Measurements from ENCODE around the gene OBP2A.
"Not testable (repeated sequence)": the region's sequence is repeated elsewhere in the genome, so short reads cannot be mapped to it uniquely, and the experiment has no call there.

OBP2A gene

GRCh38 chr9:135534826-135535225, 11.1 kb upstream of the OBP2A start:
- H3K4me1 ChIP-seq (ENCODE audit: control insufficient read depth, low read depth, low read length); H3K27me3 ChIP-seq (ENCODE audit: control insufficient read depth, insufficient read depth, low read length): not testable (repeated sequence)

GRCh38 chr9:135535631-135536030, 10.3 kb upstream of the OBP2A start:
- not testable (repeated sequence) for H3K9me3 ChIP-seq (ENCODE audit: control insufficient read depth, low read depth, low read length); H3K9ac ChIP-seq (ENCODE audit: low read length); H3K27me3 ChIP-seq (ENCODE audit: control insufficient read depth, insufficient read depth, low read length)

More at GRCh38 chr9:135534826-135535225, 11.1 kb upstream of the OBP2A start:
- not testable (repeated sequence) for H3K27ac ChIP-seq (ENCODE audit: low read length); H3K9me3 ChIP-seq (ENCODE audit: control insufficient read depth, low read depth, low read length); H3K4me3 ChIP-seq (ENCODE audit: low read length); H3K36me3 ChIP-seq (ENCODE audit: control insufficient read depth, low read depth, low read length); H3K9ac ChIP-seq (ENCODE audit: low read length)

GRCh38 chr9:135536216-135536615, 9.7 kb upstream of the OBP2A start:
- Histone ChIP-seq H3K4me1 (ENCODE audit: control insufficient read depth, low read depth, low read length) (no peaks in the 10 kb centered on the region), H3K27ac (ENCODE audit: low read length) (no peak overlapping the region), H3K4me3 (ENCODE audit: low read length) (no peak overlapping the region), H3K36me3 (ENCODE audit: control insufficient read depth, low read depth, low read length) (no peaks in the 10 kb centered on the region), H3K27me3 (ENCODE audit: control insufficient read depth, insufficient read depth, low read length) (no peaks in the 10 kb centered on the region), H3K9ac (ENCODE audit: low read length) (no peak overlapping the region), H3K9me3 (ENCODE audit: control insufficient read depth, low read depth, low read length) (no peaks in the 10 kb centered on the region)

More at GRCh38 chr9:135535631-135536030, 10.3 kb upstream of the OBP2A start:
- H3K4me3 ChIP-seq (ENCODE audit: low read length); H3K4me1 ChIP-seq (ENCODE audit: control insufficient read depth, low read depth, low read length); H3K27ac ChIP-seq (ENCODE audit: low read length); H3K36me3 ChIP-seq (ENCODE audit: control insufficient read depth, low read depth, low read length): not testable (repeated sequence)

DNA sequence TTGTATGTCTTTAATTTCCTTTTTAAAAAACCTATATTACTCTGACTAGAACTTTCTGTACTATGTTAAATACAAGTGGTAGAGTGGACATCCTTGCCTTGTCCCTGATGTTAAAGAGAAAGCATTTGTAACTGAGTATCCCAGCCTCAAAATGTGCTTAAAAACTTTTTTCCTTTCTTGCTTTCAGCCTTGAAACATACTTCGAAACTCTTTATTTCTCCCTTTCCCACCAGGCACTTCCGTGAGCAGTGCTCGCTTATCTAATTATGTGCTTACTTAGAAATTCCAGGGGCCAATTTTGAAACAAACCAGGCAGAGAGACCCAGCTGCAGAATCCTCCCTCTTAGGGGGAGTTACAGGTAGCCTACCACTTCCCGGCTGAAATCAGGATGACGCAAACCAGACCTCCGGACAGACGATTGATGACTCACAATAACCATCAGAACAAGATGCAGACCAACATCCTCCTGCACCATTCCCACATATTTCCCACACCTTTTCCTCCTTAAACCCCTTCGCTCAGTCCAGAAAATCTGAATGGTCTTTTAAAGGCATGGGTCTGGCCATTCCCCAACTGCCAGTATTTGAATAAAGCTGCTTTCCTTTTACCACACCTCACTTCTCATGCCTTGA, 2.5 kb upstream of the OBP2A start:
- H3K27me3 ChIP-seq (ENCODE audit: control insufficient read depth, insufficient read depth, low read length); H3K4me3 ChIP-seq (ENCODE audit: low read length); H3K27ac ChIP-seq (ENCODE audit: low read length); H3K36me3 ChIP-seq (ENCODE audit: control insufficient read depth, low read depth, low read length); H3K9me3 ChIP-seq (ENCODE audit: control insufficient read depth, low read depth, low read length); H3K9ac ChIP-seq (ENCODE audit: low read length); H3K4me1 ChIP-seq (ENCODE audit: control insufficient read depth, low read depth, low read length): not testable (repeated sequence)

DNA sequence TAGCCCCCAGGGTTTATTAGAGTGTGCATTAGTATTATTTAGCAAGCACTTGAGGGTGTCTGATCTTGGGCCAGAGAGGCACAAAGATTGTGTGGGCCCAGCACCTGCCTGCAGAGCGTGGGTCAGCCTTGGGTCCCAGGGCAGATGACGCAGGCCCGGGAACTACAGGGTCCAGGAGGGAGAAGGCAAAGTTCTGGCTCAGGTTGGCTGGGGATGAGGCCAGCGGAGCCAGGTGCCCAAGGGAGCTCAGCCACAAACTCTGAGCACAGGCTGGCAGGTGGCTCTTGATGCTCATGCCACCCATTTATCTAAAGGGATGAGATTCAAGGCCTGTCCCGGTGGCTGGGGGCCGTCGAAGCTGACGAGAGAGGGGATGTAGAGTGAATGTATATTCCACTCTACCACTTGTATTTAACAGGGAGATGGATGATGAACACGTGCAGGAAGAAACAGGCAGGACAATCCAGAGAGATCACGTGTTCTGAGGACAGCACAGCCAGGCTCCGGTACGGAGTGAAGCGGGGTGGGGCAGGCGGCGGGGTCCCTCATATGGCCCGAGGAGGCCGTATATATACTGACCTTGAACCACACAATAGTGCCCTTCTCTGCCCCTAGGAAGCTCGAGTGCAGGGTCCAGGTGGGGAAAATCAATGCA, 818 bp upstream of the OBP2A start:
- no peak overlapping the region for H3K27ac ChIP-seq (ENCODE audit: low read length)
- no peaks in the 10 kb centered on the region for H3K9me3 ChIP-seq (ENCODE audit: control insufficient read depth, low read depth, low read length)
- H3K27me3 ChIP-seq (ENCODE audit: control insufficient read depth, insufficient read depth, low read length), result no peaks in the 10 kb centered on the region
- no peak overlapping the region for H3K9ac ChIP-seq (ENCODE audit: low read length)
- no peaks in the 10 kb centered on the region for H3K36me3 ChIP-seq (ENCODE audit: control insufficient read depth, low read depth, low read length)
- H3K4me3 ChIP-seq (ENCODE audit: low read length), result no peak overlapping the region
- no peaks in the 10 kb centered on the region for H3K4me1 ChIP-seq (ENCODE audit: control insufficient read depth, low read depth, low read length)

DNA sequence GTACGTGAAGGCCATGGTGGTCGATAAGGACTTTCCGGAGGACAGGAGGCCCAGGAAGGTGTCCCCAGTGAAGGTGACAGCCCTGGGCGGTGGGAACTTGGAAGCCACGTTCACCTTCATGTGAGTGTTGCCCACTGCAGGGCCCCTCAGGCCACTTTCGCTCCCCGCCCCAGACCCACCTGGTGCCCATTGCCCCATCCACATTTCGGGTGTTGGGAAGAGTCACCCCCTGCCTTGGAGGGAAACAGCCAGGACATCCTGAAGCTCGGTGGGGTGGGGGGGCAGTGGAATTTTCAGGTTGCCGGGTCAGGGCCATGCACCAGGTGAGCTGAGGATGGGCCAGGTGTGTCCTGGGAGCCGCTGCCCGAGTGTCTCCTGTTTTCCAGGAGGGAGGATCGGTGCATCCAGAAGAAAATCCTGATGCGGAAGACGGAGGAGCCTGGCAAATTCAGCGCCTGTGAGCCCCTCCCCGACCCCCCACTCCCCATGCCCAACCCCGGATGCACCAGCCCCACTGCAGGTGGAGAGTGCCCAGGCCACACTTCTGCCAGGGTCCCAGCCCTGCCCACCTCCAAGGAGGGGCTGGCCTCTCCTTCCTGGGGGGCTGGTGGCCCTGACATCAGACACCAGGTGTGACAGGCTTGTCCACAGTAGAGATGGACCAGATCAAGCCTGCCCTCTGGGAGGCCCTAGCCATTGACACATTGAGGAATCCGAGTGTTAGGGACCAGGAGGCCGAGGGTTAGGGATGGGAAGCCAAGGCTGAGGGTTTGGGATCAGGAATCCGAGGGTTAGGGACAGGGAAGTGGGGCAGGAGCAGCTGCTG, 1.1 kb downstream of the OBP2A start:
- H3K4me3 ChIP-seq (ENCODE audit: low read length); H3K27me3 ChIP-seq (ENCODE audit: control insufficient read depth, insufficient read depth, low read length); H3K9me3 ChIP-seq (ENCODE audit: control insufficient read depth, low read depth, low read length); H3K36me3 ChIP-seq (ENCODE audit: control insufficient read depth, low read depth, low read length); H3K27ac ChIP-seq (ENCODE audit: low read length); H3K9ac ChIP-seq (ENCODE audit: low read length); H3K4me1 ChIP-seq (ENCODE audit: control insufficient read depth, low read depth, low read length): not testable (repeated sequence)

DNA sequence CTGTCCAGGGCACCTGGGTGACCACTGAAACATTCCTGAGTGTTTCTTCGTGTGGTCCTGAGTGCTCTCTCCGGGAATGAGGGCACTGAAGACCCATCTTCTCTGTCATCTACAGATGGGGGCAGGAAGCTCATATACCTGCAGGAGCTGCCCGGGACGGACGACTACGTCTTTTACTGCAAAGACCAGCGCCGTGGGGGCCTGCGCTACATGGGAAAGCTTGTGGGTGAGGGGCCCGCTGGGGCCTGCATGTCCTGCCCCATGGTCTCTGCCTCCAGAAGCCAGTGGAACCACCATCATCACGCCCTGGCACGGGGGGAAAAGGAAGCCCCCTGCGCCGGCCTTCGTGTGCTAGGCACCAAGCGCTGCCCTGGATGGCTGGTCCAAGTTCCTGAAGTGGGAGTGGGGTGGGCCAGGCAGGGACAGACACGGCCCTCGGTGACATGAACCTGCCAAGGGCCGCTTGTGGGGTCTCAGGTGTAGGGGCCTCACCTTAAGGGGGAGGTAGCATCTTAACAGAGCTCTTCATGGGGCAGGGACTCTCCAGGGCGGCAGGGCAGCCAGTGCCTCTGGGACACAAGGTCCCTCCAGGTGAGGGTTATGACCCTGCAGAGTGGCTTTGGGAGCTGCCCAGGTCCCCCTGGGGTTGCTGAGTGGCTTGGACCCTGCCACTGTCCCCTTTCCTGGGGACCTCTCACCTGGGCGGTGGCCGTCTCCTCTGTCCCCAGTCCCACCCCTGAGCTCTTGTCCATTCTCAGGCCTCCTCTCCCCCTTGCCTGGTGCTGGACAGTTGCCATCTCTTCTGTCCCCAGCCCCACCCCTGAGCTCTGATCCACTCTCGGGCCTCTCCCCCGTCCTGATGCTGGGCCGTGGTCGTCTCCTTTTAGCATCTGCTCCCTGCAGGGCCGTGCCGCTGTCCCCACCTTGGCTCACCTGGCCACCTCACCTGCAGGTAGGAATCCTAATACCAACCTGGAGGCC, 2.1 kb downstream of the OBP2A start:
- Histone ChIP-seq H3K36me3 (ENCODE audit: control insufficient read depth, low read depth, low read length) (no peaks in the 10 kb centered on the region), H3K9me3 (ENCODE audit: control insufficient read depth, low read depth, low read length) (no peaks in the 10 kb centered on the region), H3K9ac (ENCODE audit: low read length) (no peak overlapping the region), H3K27ac (ENCODE audit: low read length) (no peak overlapping the region), H3K4me3 (ENCODE audit: low read length) (no peak overlapping the region), H3K27me3 (ENCODE audit: control insufficient read depth, insufficient read depth, low read length) (no peaks in the 10 kb centered on the region), H3K4me1 (ENCODE audit: control insufficient read depth, low read depth, low read length) (no peaks in the 10 kb centered on the region)

DNA sequence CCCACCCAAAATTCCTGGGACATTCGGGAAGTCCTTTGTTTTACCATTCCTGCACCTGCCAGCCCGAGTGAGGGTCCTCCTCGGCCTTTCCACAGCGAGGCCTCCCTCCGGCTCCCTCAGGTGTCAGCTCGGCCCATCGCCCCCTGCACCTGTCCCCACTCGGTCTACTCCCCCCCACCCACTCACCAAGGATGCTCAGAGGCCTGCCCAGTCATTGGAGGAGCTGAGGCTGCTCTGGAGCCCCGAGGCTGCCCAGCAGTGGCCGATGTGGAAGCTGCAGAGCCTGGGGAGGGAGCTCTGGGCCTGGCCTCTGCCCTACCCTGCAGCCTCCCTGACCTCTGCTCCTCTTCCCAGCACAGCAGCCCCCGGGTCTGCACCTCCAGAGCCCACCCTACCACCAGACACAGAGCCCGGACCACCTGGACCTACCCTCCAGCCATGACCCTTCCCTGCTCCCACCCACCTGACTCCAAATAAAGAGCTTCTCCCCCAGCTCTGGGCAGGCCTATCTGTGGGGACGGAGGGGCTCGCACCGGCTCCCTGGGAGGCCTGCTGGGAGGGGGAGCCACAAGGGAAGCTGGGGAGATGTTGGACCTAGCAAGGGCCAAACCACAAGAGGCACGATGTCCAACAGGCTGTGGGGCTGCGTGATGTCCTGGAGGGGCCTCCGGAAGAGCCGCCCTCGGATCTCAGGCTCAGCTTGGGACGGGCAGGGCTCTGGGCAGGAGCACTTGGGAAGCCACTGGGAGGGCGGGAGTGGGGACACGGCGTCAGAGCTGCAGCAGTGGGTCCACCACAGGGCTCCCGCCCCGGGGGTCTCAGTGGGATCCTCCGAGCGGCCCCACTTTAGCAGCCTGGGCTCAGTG, 3.8 kb downstream of the OBP2A start:
- not testable (repeated sequence) for H3K27ac ChIP-seq (ENCODE audit: low read length); H3K36me3 ChIP-seq (ENCODE audit: control insufficient read depth, low read depth, low read length); H3K27me3 ChIP-seq (ENCODE audit: control insufficient read depth, insufficient read depth, low read length); H3K9me3 ChIP-seq (ENCODE audit: control insufficient read depth, low read depth, low read length); H3K4me1 ChIP-seq (ENCODE audit: control insufficient read depth, low read depth, low read length); H3K4me3 ChIP-seq (ENCODE audit: low read length); H3K9ac ChIP-seq (ENCODE audit: low read length)

GRCh38 chr9:135550344-135550918, 4.5 kb downstream of the OBP2A start:
- Histone ChIP-seq H3K9ac (ENCODE audit: low read length) (no peak overlapping the region), H3K36me3 (ENCODE audit: control insufficient read depth, low read depth, low read length) (no peaks in the 10 kb centered on the region), H3K27me3 (ENCODE audit: control insufficient read depth, insufficient read depth, low read length) (no peaks in the 10 kb centered on the region), H3K9me3 (ENCODE audit: control insufficient read depth, low read depth, low read length) (no peaks in the 10 kb centered on the region), H3K27ac (ENCODE audit: low read length) (no peak overlapping the region), H3K4me1 (ENCODE audit: control insufficient read depth, low read depth, low read length) (no peaks in the 10 kb centered on the region), H3K4me3 (ENCODE audit: low read length) (no peak overlapping the region)

DNA sequence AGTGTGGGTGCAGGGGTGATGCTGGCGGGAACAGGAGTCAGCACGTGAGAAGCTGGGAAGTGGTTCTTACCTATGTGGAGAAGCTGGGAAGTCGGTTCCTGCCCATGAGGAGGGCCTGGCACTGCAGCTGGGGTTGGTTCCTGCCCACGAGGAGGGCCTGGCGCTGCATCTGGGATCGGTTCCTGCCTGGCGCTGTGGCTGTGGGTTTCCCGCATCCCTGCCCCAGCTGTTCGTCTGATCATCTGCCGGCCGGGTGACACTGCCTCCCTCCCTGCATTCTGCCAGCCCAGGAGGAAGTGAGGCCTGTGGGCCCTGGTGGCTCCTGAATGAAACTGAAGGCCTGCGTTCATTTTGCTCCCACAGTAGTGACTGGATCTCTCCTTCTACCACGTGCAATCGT, 5.1 kb downstream of the OBP2A start:
- no peaks in the 10 kb centered on the region for H3K4me1 ChIP-seq (ENCODE audit: control insufficient read depth, low read depth, low read length)
- H3K36me3 ChIP-seq (ENCODE audit: control insufficient read depth, low read depth, low read length), result no peaks in the 10 kb centered on the region
- H3K9me3 ChIP-seq (ENCODE audit: control insufficient read depth, low read depth, low read length), result no peaks in the 10 kb centered on the region
- no peak overlapping the region for H3K4me3 ChIP-seq (ENCODE audit: low read length)
- no peak overlapping the region for H3K9ac ChIP-seq (ENCODE audit: low read length)
- no peaks in the 10 kb centered on the region for H3K27me3 ChIP-seq (ENCODE audit: control insufficient read depth, insufficient read depth, low read length)
- no peak overlapping the region for H3K27ac ChIP-seq (ENCODE audit: low read length)

Data from iPS-18a (cell line).